HG03045 (cell line): ENCODE results near the gene ZER1.
A peak's percentile ranks its signal among the peaks of the same experiment; 100 is the strongest.
"Not testable (repeated sequence)": the region's sequence is repeated elsewhere in the genome, so short reads cannot be mapped to it uniquely, and the experiment has no call there.

Experiments
- ATAC-seq: cut with Tn5 transposase; IDR thresholded peaks from one replicate; pipeline ENCODE4 v1.9.1; 2021; ENCODE audit warnings: mild to moderate bottlenecking, moderate library complexity; ENCODE audit not compliant: unreplicated experiment

The ZER1 gene

DNA sequence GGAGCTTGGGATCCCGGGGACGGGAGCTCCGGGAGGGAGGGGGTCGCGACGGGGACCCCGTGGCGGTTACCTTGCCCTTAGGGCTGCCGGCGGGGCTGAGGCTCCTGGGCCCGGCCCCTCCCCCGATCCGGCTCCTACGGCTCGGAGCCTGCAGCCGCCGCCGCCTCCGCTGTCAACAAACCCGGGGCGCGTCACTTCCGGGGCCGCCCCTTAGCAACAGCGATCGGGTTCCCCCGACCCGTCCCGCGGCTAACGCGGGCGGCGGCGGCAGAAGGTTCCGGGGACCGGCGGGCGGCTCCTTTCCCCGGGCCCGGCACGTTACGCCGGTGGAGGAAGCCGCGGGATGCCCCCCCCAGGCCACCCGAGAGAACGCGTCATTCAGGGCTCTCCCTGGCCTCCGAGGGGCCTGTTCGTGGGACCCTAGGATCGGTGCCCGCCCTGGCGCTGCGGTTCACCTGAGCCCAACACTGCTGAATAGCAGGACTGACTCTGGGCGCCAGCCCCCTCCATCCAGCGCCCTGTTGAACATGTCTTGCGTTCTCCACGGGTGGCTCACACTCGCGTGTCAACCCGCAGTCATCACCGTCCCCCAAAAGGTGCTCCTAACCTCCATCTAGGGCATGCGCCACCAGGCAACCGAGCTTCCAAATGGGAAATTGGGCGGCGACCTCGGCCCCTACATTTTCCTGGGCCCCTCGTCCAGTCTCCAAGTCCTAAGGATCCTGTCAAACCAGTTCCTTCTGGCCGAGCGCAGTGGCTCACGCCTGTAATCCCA is at the start of gene ZER1:
ZER1 (minus strand) TSS at position 183 of the 775 bp plus-strand sequence. CDS start 16,362 bp downstream, outside the sequence.
- peak; percentile 92 for ATAC-seq

GRCh38 chr9:128820665-128821583 is 49.2 kb upstream of the ZER1 start:
- no peak for ATAC-seq

GRCh38 chr9:128819716-128820664 is 48.3 kb upstream of the ZER1 start:
- ATAC-seq, result no peak

GRCh38 chr9:128818839-128819715 is 47.4 kb upstream of the ZER1 start:
- ATAC-seq, result peak; percentile 27

GRCh38 chr9:128818099-128818838 is 46.5 kb upstream of the ZER1 start, which contains the start of gene ENDOG:
ENDOG (plus strand) TSS chr9:128818500; CDS start chr9:128818685, 185 bp downstream.
- peak; percentile 89 for ATAC-seq

DNA sequence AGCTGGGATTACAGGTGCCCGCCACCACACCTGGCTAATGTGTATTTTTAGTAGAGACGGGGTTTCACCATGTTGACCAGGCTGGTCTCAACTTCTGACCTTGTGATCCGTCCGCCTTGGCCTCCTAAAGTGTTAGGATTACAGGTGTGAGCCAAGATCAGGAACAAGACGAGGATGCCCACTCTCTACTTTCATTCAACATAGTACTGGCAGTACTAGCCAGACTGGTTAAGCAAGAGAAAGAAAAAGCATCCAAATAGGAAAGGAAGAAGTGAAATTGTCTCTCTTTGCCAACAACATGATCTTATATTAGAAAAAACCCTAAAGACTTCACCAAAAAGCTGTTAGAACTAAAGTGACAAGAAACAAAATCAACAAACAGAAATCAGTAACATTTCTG is 39.1 kb upstream of the ZER1 start:
- no peak for ATAC-seq

DNA sequence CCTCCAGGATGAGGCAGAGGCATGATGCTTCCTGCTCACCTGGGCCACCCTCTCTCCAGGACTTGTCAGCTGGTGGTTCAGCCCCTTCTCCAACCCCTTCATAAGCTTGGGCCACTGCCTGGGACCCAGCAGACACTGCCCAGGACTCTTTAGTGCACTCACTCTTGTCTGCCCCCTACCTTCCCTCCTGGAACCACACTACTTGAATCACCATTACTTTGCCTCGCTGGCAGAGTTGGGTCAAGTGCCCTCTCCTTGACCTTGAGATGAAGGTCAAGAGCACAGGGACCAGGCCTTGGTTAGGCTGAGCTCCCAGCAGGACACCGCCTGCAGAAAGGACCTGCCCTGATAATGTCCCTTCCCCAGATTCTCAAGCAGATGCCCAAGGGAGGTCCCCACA is 38.1 kb upstream of the ZER1 start:
- ATAC-seq, result no peak

DNA sequence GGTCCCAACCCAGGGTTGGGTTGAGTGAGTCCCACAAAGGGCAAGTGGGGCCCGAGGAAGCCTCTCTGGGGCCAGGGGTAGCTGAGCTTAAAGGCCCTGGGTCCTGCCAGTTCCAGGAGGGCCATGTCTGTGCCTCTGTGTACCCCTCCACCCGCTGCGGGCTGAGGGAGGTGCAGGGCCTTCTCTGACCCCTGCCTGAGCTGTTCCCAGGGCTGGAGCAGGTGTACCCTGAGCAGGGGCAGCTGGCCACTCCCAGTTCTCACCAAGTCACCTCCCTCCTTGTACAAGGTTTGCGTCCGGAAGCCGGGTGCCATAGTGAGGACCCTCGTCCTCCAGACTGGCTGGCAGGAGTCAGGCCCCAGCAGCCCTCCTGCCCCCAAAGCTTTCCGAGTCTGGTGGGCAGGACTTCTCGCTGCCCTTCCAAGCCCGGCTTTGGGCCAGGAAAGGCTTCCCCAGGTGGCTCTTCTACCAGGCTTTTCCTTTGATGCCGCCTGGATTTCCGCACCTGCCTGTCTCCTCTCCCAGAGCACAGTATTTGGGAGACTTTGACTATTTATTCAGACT is 37.4 kb upstream of the ZER1 start:
- no peak for ATAC-seq

- ATAC-seq, result no peak
Measured at GRCh38 chr9:128808543-128808942, 36.8 kb upstream of the ZER1 start.

DNA sequence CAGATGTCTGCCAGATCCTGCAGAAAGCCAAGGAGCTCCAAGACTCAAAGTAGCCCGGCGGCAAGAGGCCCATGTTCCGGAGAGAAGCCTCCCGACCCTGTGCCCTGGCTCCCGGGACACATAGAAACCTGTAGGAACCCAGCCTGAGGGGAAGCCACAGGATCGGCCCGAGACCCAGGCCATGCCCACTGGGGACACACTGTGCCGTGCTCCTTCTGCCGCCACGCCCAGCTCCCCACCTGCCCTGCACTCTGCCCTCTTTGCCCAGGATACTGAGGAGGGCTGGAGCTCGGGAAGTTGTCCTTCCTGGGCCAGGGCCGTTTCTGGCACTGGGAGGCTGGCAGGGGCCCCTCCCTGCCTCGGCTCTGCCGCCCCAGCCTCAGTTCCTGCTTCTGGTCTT is 36.1 kb upstream of the ZER1 start:
- no peak for ATAC-seq

DNA sequence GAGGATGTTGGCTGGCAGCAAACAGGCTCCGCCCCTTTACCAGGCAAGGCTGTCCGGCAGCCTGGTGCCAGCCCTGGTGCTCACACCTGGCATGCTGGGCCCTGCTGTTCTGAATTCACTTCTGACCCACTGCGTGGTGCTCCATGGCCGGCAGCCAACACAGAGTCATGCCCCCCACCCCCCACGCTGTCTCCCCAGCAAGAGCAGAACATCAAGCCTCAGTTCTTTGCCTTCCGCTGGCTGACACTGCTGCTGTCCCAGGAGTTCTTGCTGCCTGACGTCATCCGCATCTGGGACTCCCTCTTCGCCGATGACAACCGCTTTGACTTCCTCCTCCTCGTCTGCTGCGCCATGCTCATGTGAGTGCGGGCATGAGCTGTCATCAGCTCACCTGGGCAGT is 33.9 kb upstream of the ZER1 start:
- no peak for ATAC-seq

- no peak for ATAC-seq
Measured at GRCh38 chr9:128802482-128802881, 30.8 kb upstream of the ZER1 start.

GRCh38 chr9:128800061-128800460 is 28.3 kb upstream of the ZER1 start:
- no peak for ATAC-seq

- no peak for ATAC-seq
Measured at GRCh38 chr9:128798896-128799295, 27.2 kb upstream of the ZER1 start.

DNA sequence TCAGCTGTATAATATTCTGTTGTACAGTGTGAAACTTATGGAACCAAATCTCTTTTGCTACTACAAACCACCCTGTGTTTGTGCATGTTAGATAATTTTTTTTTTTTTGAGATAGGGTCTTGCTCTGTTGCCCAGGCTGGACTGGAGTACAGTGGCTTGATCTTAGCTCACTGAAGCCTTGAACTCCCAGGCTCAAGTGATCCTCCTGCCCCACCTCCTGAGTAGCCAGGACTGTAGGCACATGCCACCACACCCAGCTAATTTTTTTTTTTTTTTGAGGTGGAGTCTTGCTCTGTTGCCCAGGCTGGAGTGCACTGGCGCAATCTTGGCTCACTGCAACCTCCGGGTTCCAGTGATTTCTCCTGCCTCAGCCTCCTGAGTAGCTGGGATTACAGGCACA is 23.2 kb upstream of the ZER1 start:
- ATAC-seq, result not testable (repeated sequence)

GRCh38 chr9:128792978-128793686 is 21.4 kb upstream of the ZER1 start:
- ATAC-seq, result no peak

DNA sequence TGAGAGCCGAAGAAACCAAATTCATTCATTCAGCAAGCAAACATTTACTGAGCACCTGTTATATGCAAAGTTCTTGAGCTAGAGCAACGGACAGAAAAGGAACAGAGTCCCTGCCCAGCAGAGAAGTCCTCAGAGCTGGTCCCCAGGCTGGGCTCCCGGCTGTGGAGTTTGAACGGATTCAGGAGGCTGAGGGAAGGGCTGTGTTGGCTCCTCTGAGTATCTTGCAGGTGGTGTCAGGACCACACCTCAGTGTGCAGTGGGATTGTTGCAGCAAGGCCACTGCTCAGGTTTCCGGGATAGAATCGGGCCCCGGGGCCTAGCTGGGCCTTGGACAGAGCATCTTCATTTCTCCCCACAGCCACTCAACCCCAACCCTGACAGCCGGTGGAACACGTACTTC is 20.4 kb upstream of the ZER1 start:
- ATAC-seq, result no peak

- no peak for ATAC-seq
Measured at GRCh38 chr9:128790536-128790935, 18.8 kb upstream of the ZER1 start.
